22Rv1 (cell line): ENCODE results near the gene ZFYVE26.

Experiments used
- H3K27ac ChIP-seq: fragments of 450-650 bp; 2 replicates; pipeline ENCODE4 v1.5.1; 2017
- CTCF ChIP-seq: fragments of 450-650 bp; IDR thresholded peaks from 2 replicates; pipeline ENCODE4 v1.5.1; 2017; ENCODE audit warnings: mild to moderate bottlenecking
- ZFX ChIP-seq: fragments of 450-650 bp; IDR thresholded peaks from 2 replicates; pipeline ENCODE4 v1.6.1; 2017; ENCODE audit warnings: antibody characterized with exemption, borderline replicate concordance

Gene ZFYVE26

GRCh38 chr14:67831113-67831512, 14.7 kb upstream of the ZFYVE26 start:
- TF ChIP-seq ZFX (no peak), CTCF (no peak)
- H3K27ac ChIP-seq, result no peak overlapping the region

- 0 out of 2 replicates have a peak overlapping the region, but pooled peaks have one; percentile 56 for H3K27ac ChIP-seq
- TF ChIP-seq CTCF, result no peak
- TF ChIP-seq ZFX, result no peak
These were observed 4.7 kb upstream of the ZFYVE26 start for GRCh38 chr14:67821121-67821520.

GRCh38 chr14:67820428-67820971, 4.1 kb upstream of the ZFYVE26 start:
- peak overlapping the region; percentile 56 for H3K27ac ChIP-seq
- TF ChIP-seq ZFX (no peak), CTCF (no peak)

GRCh38 chr14:67819563-67820421, 3.4 kb upstream of the ZFYVE26 start, which contains the start of gene RAD51B:
Gene RAD51B (plus strand): TSS chr14:67819779.
- TF ChIP-seq ZFX, result no peak
- TF ChIP-seq CTCF, result no peak
- H3K27ac ChIP-seq, result peak within 1 kb of the TSS; percentile 56

GRCh38 chr14:67818476-67818875, 2.1 kb upstream of the ZFYVE26 start:
- H3K27ac ChIP-seq, result peak overlapping the region; percentile 56; the same call in 1 of the 2 replicates

GRCh38 chr14:67817750-67818438, 1.5 kb upstream of the ZFYVE26 start:
- no peak overlapping the region for H3K27ac ChIP-seq
- TF ChIP-seq CTCF, result no peak
- no peak for TF ChIP-seq ZFX

GRCh38 chr14:67815573-67816225, 691 bp downstream of the ZFYVE26 start:
- H3K27ac ChIP-seq, result peak overlapping the region; percentile 80

More at GRCh38 chr14:67815573-67816225, 691 bp downstream of the ZFYVE26 start:
- no peak for TF ChIP-seq ZFX
- no peak for TF ChIP-seq CTCF
